ENCODE results near the gene MYO1D. TPM values are rescaled to one million over a fixed set of nuclear protein-coding genes. Genes with fewer than 3 reads are reported as not detected.

The MYO1D gene
- total RNA-seq, 1 experiment from 2014 or later = 40.8 TPM

DNA sequence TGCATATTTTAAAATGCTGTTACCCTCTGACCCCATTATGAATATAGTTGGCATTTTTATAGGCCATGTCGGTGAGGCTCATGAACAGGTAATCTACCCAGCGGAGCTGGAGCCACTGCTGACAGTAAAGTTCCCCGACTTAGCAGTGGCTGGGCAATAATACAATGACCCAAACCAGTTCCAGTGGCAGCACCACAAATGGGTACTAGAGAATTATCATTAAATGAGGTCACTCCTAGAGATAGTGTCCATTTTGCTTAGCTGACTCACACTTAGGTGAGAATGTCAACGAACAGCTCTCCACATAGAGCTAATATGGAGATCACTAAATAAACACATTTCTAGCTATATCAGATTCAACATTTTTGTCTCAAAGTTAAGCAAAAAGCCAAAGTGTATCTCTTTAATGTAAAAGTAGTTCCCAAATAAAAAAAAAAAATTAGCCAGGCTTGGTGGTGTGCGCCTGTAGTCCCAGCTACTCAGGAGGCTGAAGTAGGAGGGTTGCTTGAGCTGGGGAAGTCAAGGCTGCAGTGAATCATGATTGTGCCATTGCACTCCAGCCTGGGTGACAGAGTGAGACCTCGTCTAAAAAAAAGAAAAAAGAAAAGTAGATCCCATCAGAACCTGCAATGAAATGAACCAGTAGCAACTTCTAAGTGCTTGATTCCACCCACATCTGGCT lies 7.4 kb downstream of the MYO1D start:
- Histone ChIP-seq H3F3A (ENCODE audit: insufficient read depth, low read depth) (no peaks in the 10 kb centered on the region), H2AFZ (no peak overlapping the region), H3K4me2 (no peak overlapping the region), H3K36me3 (ENCODE audit: low read depth) (no peaks in the 10 kb centered on the region), H3K4me1 (replicated peaks; ENCODE audit: insufficient read depth) (no peaks in the 10 kb centered on the region), H3K27ac (no peak overlapping the region), H3K9me2 (ENCODE audit: insufficient read depth) (no peaks in the 10 kb centered on the region), H3K9me3 (ENCODE audit: insufficient read depth, low read depth) (no peaks in the 10 kb centered on the region), H3K4me3 (no peak overlapping the region), H3K79me2 (ENCODE audit: low read depth) (no peaks in the 10 kb centered on the region), H4K20me1 (ENCODE audit: insufficient read depth) (no peaks in the 10 kb centered on the region), H3K27me3 (ENCODE audit: insufficient read depth, low read depth) (no peaks in the 10 kb centered on the region)
- DNase-seq = no peak
- intact Hi-C loops (cut with micrococcal nuclease; ENCODE audit: unreplicated experiment) = loop anchor here (10.0 kb wide), 2 partner anchors 45 to 425 kb away; partner anchors contain the start of gene PSMD11
- TF ChIP-seq CTCF (conservative IDR thresholded peaks at IDR 0.05) = no peak
- TF ChIP-seq EZH2 (IDR thresholded peaks at IDR 0.05; ENCODE audit: low read depth) = no peak
- CTCF ChIA-PET = no interaction called here
- POLR2A ChIA-PET (ENCODE audit: unreplicated experiment) = no interaction called here
- no TSS peak for BruUV-seq (replicated peaks)

DNA sequence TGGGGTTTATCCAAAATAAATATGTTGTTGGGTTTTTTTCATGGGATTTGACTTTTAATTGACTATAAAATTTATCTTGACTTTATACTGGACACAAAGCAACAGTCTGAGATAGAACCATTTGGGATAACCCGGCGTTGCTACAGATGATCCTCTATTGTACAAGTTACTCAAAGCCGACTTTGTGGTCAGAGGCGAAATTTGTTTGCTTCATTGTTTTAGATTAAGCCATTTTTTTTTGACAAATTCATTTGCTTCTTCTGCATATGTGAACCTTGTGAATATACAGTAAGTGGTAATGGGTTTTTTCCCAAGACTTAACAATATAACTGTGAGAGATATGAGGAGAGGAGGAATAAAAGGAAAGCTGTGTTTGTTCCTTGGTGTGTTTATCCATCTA lies 11.8 kb downstream of the MYO1D start:
- Histone ChIP-seq H2AFZ (no peak overlapping the region), H3F3A (ENCODE audit: insufficient read depth, low read depth) (no peaks in the 10 kb centered on the region), H3K9me3 (ENCODE audit: insufficient read depth, low read depth) (no peaks in the 10 kb centered on the region), H4K20me1 (ENCODE audit: insufficient read depth) (no peaks in the 10 kb centered on the region), H3K4me3 (no peak overlapping the region), H3K27me3 (ENCODE audit: insufficient read depth, low read depth) (no peaks in the 10 kb centered on the region), H3K36me3 (ENCODE audit: low read depth) (no peaks in the 10 kb centered on the region), H3K79me2 (ENCODE audit: low read depth) (no peaks in the 10 kb centered on the region), H3K27ac (no peak overlapping the region), H3K9me2 (ENCODE audit: insufficient read depth) (no peaks in the 10 kb centered on the region), H3K4me2 (no peak overlapping the region), H3K4me1 (replicated peaks; ENCODE audit: insufficient read depth) (no peaks in the 10 kb centered on the region)
- DNase-seq = no peak
- ChIA-PET POLR2A (ENCODE audit: unreplicated experiment) (no interaction called here), CTCF (interaction anchor here (0.7 kb wide), 1 partner anchor 10 kb away, joined by 3 read pairs; no protein-coding TSS in a partner anchor)
- no TSS peak for BruUV-seq (replicated peaks)
- TF ChIP-seq EZH2 (IDR thresholded peaks at IDR 0.05; ENCODE audit: low read depth) = no peak
- no peak for TF ChIP-seq CTCF (conservative IDR thresholded peaks at IDR 0.05)
- intact Hi-C loops (cut with micrococcal nuclease; ENCODE audit: unreplicated experiment) = no loop called here

GRCh38 chr17:32863559-32863958 lies 13.4 kb downstream of the MYO1D start:
- Histone ChIP-seq H3F3A (ENCODE audit: insufficient read depth, low read depth) (no peaks in the 10 kb centered on the region), H3K27ac (no peak overlapping the region), H3K9me2 (ENCODE audit: insufficient read depth) (no peaks in the 10 kb centered on the region), H3K36me3 (ENCODE audit: low read depth) (no peaks in the 10 kb centered on the region), H3K4me3 (no peak overlapping the region), H3K4me1 (replicated peaks; ENCODE audit: insufficient read depth) (no peaks in the 10 kb centered on the region), H3K27me3 (ENCODE audit: insufficient read depth, low read depth) (no peaks in the 10 kb centered on the region), H2AFZ (no peak overlapping the region), H3K79me2 (ENCODE audit: low read depth) (no peaks in the 10 kb centered on the region), H3K9me3 (ENCODE audit: insufficient read depth, low read depth) (no peaks in the 10 kb centered on the region), H4K20me1 (ENCODE audit: insufficient read depth) (no peaks in the 10 kb centered on the region), H3K4me2 (no peak overlapping the region)
- no peak for DNase-seq
- POLR2A ChIA-PET (ENCODE audit: unreplicated experiment) = no interaction called here
- intact Hi-C loops (cut with micrococcal nuclease; ENCODE audit: unreplicated experiment) = no loop called here
- CTCF ChIA-PET = no interaction called here
- TF ChIP-seq CTCF (conservative IDR thresholded peaks at IDR 0.05) (no peak), EZH2 (IDR thresholded peaks at IDR 0.05; ENCODE audit: low read depth) (no peak)
- BruUV-seq (replicated peaks) = no TSS peak
